NCI-H82 treated with DMSO at 0.1 percent for 48 hours (cell line): ENCODE measurements around the gene IQCE.

ENCODE experiments used
- DNase-seq: peaks from one replicate; lab custom pipeline; 2025; ENCODE audit not compliant: unreplicated experiment; lab: John Stamatoyannopoulos, UW

Gene IQCE

GRCh38 chr7:2631946-2632732, 73.4 kb downstream of the IQCE start, which contains the start of gene TTYH3:
Gene TTYH3, plus strand, starts transcription at chr7:2631986. Its CDS starts 170 bp downstream, at chr7:2632156.
- DNase-seq = no peak

- no peak for DNase-seq
Measured at GRCh38 chr7:2632733-2633537, 74.2 kb downstream of the IQCE start.

DNA sequence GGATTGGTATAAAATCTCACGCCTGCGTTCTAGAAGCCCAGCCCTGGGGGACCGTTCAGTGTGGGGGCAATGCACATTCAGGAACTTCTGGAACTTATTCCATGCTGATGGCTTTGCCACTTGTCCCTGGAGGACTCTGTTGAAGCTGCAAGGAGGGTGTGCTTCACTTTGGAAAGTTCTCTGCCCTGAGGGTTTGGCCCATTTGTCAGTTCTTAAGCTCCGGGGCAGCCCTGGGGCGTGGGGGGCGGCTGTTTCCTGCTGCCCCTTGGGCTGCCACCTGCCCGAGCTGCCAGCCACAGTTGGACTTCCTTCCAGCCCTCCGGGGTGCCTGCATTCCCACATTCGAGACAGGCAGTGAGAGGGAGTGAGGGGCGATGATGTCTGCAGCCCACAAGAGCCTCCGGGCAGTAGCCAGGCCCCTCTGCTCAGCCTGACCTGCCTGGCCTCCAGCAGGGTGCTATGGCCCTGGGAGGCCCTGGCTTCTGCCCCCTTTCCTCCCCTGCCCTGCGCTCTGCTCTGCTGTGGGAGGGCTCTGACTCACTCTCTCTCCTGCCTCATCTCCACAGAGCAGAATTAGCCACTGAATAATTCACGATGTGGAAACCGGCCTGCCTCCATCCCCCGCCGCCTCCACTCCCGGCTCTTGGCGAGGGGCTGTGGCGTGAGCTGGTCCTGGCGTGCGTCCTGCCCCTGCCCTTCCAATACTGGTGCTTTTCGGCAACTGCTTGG, 74.9 kb downstream of the IQCE start:
- DNase-seq = no peak

DNA sequence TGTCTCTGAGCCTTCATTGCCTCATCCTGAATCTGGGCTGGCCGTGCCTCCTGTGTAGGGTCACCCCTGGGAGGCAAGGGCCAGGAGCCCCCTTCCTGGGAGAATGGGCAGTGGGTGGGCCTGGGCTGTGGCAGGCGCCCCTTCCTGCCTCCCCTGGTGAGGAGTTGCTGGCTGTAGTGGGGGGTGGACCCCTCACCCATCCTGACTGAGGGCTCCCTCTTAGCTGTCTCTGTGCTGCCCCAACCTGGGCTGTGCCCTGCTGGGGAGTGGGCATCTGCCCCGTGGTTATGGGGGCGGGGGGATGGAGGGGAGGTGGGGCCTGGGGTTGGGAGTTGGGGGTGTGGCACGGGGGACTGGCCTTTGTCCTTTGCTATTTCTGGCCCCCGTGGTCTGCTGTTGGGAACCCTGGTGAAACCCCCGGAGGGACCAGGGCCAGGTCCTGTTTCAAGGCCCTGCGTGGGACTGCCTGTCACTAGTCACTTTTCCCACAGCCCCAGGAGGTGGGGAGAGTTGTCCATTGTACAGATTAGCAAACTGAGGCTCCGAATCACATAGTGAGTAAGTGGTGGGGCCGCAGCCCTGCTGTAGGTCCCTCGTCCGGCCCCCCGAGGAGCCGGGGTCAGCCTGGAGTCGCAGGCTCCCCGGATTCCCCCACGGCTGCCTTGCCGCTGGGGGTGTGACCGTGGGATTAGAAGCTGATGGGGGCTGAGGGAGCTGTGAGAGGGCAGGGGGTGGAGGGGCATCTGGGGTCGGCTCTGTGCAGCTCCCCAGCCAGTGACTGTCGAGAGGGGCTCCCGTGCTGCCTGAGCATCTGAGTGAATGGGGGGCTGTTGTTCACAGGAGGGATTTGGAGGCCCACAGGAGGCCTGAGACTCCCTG, 75.7 kb downstream of the IQCE start:
- no peak for DNase-seq

GRCh38 chr7:2635148-2635668, 76.4 kb downstream of the IQCE start:
- DNase-seq = no peak

GRCh38 chr7:2635810-2636701, 77.3 kb downstream of the IQCE start:
- no peak for DNase-seq

DNA sequence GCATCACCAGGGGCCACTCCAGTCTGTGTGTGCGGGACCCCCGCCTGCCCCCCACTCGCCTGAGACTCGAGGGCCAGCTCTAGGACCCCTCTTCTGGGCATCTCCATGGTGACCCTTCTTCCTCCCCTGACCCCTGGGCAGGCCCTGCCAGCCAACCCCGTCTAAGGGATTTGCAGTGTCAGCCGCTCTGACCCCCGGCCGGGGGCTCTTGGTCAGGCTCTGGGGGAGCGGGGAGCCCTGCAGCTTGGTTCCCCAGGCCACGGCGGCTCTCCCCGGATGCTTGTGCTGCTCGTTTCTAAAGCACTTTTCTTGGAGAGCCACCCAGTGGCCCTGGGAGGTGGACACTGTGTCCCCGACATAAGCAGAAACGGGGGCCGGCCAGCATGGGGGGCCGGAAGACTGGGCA, 78.3 kb downstream of the IQCE start:
- no peak for DNase-seq

DNA sequence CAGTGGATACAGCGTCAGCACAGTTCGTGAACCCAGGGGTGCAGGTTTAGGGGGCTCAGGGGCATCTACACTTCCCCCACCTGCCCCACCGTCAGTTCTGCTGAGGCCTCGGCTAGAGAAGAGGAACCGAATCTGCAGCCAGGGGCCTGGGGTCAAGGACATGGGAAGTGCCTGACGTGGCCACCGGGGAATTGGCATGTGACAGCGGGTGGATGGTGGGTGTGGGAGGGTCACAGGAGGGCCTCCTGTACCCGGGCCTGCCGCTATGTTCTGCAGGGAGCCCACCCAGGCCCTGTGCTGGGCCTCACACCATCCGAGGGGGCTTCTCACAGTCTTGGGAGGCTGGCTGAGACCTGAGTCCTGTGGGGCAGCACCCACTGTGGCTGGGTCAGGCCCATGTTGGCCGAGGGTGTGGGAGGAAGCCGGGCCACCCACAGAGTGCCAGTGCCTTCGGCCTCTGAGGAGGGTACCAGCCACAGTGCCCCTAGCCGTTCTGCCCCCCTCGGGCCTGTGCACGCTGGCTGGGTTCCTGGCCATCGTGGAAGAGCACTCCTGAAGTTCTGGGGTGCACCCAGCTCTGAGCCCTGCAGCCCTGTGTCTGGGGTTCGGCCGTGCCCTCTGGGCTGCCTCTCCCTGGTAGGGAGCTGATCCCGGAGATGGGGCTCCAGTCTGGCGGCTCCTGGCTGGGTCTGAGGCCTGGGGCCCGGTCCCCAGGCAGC, 78.9 kb downstream of the IQCE start:
- no peak for DNase-seq

- no peak for DNase-seq
Measured at GRCh38 chr7:2638224-2638991, 79.6 kb downstream of the IQCE start.

DNA sequence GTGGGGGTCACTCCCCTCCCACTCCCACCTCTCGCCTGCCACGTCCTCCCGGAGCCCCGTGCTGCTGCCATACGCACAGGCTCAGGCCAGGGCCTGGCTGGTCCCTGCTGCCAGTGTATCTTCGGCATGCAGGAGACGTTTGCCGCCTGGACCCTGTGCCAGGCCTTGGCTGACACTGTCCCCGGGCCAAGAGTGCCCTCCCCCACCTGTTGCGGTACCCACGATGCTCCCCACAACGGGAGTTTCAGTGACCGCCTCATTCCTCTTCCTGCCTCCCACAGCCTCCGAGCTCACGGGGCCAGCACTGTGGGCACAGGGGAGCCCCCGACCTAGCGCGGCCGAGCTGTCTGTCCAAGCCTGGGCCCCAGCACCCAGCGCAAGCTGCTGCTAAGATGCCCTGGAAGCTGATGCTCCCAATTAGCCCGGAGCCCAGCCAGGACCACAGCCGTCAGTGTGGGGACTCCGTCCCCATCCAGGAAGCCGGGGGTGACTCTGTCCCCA, 80.5 kb downstream of the IQCE start:
- DNase-seq = no peak

DNA sequence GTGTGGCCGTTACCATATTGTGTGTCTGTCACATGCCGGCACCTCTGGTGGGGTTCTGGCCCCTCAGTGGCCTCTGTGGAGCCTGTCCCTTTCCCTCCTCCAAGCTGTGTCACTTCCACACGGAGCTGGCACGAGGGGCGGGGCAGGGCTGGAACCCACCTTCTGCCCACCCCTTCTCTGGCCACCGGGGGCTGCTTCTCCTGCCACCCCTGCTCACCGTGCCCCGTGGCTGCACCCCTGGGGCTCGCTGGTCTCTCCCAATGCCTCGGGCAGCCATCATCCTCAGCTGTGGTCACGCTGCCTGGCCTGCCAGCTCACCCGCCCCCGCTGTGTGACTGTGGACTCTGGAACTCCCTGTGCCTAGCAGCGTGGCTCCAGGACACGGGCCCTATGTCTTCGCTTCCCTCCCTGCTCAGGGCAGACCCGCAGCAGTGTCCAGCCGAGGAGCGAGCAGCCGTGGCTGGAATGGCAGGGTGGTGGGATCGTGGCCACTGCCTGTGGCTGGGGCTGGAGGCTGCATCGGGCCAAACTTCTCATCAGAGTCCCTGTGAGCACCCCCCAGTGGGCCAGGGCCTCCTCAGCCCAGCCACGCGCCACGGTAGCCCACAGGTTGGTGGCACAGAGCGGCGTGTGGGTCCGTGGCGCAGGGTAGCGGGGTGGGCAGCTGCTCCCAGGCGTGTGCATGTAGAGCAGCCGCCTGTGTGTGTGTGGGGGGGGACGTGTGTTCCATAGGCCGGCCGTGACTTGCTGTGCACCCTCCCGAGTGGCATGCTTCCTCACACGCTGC, 81.1 kb downstream of the IQCE start:
- no peak for DNase-seq

DNA sequence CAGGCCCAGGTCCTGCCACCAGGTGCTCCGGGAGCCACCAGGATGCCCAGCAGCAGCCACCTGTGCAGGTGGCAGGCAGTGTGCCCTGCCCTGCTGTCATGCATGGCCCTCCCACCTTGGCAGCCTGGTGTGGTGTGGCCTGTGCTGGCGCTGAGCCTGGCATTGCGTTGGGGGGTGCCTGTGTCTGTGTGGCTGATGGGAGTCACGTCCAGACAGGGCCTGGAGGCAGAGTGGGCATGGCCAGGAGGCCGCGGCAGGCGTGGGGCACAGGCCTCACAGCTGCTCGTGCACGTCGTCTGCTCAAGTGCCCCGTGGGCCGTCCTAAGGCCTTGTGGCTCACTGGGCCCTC, 81.7 kb downstream of the IQCE start:
- DNase-seq = no peak

DNA sequence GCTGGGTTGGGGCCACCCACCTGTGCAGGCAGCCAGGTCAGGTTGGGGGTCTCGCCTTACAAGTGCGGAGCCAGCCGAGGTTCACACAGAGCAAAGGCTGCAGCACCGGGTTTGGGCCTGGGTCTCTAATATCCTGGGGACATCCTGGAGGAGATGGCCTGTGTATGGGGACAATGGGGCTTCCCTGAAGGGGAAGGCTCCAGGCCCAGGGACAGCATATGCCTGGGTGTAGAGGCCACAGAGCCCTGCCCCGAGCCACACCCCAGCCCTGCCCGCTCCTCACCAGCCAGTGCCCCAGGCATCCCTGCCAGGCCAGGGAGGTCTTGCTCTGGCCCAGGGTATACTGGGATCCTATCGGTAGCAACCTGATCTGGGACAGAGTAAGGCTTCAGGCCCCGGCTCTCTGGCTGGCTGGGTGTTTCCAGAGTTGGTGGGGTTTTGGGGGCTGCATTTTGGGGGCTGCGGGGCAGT, 82.1 kb downstream of the IQCE start:
- no peak for DNase-seq

- no peak for DNase-seq
Measured at GRCh38 chr7:2641406-2642393, 82.9 kb downstream of the IQCE start.

DNA sequence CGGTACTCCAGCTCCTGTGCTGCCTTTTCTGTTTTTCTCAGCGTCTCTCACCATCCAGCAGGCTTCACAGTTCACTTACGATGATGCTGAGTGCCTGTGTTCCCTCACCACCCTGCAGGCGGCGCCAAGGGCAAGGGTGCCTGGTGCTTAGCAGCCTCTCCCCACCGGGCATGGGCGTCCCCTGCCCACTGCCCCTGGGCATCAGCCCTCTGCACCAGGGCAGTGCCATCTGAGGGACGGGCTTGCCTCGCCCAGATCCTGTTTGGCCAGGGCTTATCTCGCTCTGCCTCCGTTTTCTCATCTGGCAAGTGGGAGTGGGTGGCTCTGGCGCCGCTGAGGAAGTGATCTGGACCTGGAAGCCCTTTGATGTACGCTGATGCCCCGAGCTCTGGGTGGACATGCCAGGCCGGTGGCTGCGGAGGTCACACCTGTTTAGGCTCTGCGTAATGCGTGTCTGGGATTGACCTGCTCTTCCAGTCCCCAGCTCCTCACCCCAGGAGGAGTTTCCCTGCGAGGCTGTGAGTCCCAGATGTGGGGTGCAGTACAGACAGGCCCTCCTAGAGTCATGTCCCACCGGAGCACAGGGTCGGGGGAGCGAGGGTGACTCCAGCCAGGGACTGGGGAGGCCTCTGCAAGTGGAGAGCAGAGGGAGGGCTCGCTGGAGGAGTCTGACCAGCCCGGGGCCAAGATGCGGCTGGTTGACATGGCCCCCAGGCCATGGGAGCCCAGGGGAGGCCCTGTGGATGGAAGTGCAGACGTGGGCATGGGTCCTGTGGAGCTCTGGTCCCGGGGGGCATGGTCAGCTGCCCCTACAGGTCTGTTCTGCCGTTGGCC, 84.8 kb downstream of the IQCE start:
- DNase-seq = no peak
